NCI-H146 treated with DMSO at 0.1 percent for 48 hours (cell line): ENCODE measurements around the gene SLC5A10.
"Not testable (repeated sequence)": the region's sequence is repeated elsewhere in the genome, so short reads cannot be mapped to it uniquely, and the experiment has no call there.

Experiments
- DNase-seq: peaks from one replicate; lab custom pipeline; 2025; ENCODE audit not compliant: unreplicated experiment; lab: John Stamatoyannopoulos, UW

The SLC5A10 gene

DNA sequence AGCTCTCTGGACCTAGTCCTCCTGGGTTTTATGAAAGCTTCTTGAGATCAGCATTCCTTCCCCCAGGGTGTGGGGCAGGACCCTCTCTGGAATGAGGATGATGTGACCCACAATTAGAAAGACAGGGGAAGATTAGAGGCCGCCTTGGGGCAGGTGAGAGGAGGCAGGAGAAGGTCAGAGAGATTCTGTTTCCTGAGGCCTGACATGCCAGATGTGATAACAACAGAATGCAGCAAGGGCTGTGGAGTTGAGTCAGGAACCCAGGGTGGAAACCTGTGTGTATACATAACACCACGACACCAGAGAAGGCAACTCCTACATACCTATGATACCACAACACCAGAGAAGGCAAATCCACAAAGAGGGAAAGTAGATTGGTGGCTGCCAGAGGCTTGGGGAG, 5.4 kb upstream of the SLC5A10 start:
- DNase-seq: no peak

DNA sequence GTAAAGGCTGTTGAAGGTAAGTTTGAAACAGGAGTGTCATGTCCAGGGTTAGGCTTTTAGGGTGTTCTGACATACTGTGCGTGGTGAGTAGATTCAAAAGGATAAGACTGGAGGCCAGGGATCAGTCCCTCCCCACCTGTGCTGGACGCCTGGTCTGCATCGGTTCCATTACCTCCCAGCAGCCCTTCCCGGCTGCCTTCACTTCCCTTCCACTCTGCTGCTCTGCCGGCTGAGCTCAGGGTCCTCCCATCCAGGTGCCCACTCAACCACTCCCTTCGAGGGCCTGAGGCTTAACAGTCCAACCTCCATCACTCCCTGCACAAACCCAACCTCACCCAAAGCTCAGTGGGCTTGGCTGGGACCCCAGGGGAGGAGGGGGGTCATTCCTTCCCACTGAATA, 4.1 kb upstream of the SLC5A10 start:
- DNase-seq: no peak

DNA sequence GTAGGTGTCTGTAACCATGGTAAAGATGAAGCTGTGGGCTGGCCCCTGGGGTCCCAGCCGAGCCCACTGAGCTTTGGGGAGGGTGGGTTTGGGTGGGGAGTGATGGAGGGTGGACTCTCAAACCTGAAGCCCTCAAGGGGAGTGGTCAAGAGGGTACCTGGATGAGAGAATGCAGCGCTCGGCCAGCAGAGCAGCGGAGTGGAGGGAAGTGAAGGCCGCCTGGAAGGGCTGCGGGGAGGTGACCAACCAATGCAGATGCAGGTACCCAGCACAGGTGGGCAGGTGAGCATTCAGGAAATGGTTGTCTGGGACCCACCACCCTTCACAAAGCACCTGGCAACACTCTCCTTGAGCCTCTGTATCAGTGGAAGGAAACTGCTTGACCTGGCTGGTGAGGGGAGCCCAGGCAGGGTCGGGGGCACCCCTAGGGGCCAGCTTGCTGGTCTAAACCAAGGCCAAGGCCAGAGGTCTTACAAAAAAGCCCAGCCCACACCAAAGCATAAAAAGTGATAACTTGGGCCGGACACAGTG, 3.4 kb upstream of the SLC5A10 start:
- DNase-seq: no peak

DNA sequence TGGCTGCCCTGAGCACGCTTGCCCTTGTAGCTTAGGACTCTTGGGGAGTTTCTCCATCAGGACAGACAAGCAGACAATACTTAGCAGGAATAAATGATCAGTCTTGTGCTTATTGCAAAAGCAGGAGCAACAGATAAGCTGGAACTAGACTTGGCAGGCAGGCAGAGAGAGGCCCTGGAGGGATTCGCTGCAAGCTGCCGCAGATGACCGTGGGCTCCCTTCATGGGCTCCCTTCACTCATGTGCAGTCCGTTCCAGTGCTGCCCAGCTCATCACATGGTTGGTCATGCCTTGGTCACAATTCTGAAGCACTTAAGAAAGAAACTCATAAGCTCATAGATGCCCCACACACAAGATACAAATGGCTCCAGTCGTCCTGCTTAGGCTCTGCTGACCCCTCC, 2.4 kb upstream of the SLC5A10 start:
- DNase-seq: no peak

DNA sequence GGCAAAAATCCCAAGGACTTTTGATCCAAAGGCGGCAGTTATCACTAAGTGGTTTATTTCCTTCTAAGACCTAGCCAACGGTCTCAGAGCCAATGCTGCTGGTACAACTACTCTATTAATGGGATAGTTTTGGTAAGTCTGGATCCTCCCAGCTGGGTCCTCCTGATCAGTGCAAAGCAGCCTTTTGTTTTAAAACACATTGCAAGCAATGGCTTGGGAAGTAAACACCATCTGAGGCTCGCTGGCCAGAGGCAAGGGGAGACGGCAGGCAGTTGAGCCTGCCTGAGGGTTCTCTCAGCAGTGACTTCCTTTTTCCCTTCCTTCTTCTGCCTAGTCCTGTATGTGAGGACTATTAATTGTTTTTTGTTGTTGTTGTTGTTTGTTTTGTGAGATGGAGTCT, 1.6 kb upstream of the SLC5A10 start:
- DNase-seq: no peak

DNA sequence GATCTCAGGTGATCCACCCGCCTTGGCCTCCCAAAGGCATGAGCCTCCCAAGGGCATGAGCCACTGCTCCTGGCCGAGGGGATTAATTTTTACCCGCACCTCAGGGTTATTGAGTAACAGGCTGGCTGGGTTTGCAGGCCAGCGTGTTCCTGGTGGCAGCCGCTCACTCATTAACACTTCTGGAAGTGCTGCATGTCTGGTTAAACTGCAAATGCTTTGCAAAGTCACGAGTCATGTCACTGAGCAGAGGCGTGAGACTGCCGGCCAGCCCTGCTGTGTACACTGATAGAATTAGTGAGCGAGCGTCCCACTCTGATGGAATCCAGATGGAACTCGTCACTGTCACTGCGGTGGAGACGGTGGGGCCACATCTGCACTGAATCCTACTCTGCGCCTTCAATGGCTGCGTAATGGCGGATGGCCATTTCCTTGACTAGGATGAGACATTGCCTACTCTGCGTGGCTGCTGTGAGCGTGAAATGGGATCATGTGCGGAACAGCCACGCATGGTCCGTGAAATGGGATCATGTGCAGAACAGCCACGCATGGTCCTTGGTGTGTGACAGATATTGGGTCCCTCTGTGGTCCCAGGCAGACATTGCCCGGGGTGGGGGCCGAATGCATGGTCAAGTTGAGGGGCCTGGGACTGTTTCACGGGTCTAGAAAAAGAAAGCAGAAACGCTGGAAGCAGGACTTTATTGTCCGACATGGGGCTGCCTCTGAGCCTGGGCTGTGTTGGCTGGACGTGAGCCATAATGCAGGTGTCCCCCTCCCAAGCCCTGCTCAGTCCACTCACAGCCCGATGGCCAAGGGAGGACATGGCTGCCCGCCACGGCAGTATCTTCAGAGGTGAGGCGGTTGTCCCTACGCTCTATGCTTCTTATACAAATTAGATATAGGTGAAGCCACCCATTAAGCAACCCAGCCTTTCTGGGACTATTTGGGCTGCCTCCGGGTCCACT, 740 bp upstream of the SLC5A10 start:
- DNase-seq: no peak

DNA sequence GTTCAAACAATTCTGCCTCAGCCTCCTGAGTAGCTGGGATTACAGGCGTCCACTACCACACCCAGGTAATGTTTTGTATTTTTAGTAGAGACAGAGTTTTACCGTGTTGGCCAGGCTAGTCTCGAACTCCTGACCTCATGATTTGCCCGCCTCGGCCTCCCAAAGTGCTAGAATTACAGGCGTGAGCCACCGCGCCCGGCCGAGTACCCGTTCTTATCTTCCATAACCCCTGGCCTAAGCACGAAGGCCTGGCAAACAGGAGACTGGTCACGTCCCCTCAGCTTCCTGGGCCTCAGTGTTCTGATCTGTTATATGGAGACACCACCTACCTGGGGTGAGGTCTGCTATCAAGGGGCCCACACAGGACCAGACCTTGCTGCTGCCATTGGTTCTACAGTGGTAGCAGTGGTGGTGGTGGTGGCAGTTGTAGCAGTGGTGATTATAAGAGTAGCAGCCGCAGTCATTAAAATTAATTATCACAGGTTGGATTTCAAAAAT, 1.3 kb downstream of the SLC5A10 start:
- DNase-seq: no peak

DNA sequence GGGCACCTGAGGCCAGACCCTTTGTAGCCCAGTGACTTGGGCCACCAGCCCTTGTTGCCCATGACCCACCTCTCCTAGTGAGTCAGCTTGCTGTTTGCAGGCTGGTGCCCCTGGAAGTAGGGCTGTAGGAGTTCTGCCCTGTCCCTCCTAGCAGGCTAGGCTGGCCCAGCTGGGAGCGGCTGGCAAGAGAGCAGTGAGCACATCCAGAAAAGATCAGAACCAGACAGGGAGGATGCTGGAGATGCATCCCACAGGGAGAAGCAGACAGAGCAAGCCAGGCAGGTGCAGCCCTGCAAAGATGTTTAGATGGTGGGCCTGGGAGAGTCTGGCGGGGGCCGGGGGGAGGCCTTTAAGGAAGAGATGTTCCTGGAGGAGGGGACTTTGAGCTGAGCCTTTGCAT, 2.4 kb downstream of the SLC5A10 start:
- DNase-seq: no peak

DNA sequence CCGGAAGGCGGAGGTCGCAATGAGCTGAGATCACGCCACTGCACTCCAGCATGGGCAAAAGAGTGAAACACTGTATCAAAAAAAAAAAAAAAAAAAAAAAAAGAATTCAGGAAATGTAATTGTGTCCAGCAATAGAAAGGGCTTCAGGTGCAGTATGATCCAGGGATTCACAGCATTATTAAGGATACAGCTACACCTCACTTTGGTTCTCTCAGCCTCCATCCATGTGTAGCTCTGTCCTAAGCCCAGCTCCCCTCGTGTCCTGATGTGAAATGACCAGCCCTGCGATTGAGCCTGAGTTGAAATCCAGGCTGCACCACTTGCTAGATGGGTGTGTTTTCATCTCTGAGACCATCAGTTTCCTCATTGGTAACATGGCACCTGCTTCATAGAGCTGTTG, 3.0 kb downstream of the SLC5A10 start:
- no peak for DNase-seq

DNA sequence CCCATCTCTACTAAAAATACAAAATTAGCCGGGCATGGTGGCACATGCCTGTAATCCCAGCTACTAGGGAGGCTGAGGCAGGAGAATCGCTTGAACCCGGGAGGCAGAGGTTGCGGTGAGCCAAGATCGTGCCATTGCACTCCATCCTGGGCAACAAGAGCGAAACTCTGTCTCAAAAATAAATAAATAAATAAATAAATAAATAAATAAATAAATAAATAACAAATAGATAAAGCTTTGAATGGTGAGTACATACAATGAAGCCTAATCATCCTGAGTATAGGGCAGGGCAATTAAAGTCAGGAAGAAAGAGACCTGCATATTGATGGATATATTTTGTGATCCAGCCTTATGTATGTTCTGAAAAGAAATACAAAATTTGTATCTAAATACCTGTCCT, 4.1 kb downstream of the SLC5A10 start:
- DNase-seq: not testable (repeated sequence)

DNA sequence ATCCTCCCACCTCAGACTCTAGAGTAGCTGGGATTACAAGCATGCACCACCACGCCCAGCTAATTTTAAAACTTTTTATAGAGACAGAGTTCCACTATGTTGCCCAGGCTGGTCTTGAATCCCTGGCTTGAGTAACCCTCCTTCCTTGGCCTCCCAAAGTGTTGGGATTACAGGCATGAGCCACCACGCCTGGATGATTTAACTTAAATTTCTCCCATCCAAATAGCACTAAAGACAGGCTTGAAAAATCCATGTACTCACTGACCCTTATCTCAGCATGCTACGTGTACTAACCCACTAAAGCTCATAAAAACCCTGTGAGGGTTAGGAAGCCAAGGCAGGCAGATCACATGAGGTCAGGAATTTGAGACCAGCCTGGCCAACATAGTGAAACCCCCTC, 4.6 kb downstream of the SLC5A10 start:
- no peak for DNase-seq

DNA sequence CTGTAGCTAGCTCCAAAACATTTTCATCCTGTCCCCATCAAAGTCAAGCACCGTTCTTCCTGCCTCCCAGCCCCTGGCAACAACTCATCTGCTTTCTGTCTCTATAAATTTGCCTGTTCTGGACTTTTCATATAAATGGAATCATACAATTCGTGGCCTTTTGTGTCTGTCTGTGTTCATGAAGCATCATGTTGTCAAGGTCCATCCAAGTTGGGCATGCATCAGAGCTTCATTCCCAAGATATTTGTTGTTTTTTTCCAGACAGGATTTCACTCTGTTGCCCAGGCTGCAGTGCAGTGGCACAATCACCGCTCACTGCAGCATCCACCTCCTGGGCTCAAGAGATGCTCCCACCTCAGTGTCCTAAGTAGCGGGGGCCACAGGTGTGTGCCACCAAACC, 5.9 kb downstream of the SLC5A10 start:
- DNase-seq: no peak

DNA sequence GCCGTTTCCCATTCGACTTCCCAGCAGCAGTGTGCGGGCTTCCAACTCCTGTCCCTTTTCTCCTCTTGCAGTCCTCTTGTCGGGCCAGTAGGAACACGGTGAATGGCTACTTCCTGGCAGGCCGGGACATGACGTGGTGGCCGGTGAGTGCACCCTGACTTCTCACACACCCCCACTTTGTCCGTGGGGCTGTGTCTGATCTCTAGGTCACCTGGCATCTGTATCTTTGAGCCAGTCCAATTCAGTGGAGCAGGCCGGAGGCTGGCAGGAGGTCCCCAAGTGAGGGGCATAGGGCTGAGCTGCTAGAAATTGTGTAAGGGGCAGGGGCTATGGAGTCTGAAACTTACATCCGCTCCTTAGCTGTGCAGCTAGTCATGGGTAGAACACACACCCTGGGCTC, 6.6 kb downstream of the SLC5A10 start:
- no peak for DNase-seq

DNA sequence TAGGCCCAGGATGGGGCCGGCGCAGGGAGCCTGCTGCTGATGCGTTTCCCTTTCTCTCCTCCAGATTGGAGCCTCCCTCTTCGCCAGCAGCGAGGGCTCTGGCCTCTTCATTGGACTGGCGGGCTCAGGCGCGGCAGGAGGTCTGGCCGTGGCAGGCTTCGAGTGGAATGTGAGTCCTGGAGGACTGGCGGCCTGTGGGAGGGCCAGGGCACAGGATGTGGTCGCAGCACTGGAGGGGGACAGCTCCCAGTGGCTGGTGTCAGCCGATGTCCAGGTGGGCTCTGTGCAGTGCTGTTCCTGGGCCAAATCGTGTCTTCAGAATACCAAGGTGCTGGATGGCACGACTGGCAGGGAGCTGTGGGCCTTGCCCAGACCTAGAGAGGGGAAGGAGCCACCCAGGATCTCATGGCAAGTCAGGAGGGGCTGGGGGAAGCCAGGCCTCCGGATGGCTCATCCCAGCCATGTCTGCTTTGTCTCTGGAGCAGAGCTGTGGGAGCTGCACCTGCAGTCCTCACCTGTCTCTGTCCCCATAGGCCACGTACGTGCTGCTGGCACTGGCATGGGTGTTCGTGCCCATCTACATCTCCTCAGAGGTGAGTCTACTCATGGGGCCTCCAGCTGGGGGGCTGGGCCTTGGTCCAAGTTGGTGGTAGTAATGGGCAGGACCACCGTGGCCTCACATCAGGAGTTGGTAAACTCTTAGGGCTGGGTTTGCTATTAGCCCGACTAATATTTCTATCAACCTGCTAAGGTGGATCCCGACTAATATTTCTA, 7.3 kb downstream of the SLC5A10 start:
- no peak for DNase-seq

DNA sequence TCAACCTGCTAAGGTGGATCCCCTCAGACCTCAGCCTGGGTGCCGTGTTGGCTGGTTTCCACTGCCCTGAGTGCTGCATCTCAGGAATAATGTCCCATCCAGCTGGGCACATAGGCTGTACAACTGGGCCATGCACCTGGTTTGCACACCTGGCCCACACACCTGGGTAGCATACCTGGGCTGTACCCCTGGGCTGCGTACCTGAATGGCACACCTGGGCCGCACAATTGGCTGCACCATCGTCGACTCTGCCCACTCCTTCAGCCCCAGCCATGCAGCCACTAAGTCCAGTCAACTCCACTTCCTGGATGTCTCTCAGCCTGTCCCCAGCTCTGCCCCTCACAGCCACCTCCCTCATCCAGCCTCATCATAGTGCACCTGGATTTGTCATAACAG, 7.9 kb downstream of the SLC5A10 start:
- no peak for DNase-seq

DNA sequence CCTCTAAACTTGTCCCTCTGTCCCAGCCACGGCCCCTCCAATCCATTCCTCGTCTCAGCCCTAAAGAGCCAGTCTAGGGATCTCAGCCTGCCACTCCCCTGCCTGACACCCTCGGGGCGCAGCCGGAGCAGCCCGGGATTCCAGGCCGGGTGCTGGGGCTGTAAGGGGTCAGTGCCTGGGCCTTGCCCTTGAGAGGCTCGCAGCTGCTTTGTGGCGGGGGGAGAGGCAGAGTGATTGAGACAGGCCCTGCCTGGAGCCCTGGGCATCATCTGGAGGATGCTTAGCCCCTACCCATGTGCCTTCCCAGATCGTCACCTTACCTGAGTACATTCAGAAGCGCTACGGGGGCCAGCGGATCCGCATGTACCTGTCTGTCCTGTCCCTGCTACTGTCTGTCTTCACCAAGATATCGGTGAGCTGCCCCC, 8.3 kb downstream of the SLC5A10 start:
- no peak for DNase-seq

DNA sequence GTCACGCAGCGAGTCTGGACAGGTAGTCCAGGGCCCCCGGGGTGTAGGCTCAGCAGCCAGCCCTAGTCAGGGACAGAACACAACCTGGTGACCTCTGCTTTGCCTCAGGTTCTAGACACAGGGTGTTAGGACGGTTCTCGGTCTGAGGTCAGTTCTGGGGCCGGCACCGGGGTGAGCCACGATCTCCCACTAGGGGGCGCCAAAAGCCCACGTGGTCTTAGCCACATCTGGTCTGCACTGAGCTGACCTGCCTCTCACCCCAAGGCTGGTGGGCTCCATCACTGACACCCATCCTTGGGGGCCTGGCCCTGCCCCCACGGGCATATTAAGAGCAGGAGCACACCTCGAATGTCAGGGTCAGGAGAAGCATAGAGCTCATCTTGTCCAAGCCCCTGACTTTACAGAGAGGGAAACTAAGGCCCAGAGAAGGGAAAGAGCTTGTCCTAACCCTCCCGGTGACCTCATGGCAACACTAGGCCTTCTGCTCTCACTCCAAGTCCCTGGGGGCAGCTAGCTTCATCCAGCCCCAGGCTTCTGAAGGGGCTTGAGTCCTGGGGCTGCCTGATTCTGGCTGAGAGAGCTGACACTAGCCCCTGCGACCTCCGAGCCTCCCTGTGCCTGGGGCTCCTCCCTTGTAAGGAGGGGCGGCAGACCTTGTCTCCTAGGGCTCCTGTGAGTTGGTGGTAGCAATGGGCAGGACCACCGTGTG, 9.0 kb downstream of the SLC5A10 start:
- peak; percentile 44 for DNase-seq

DNA sequence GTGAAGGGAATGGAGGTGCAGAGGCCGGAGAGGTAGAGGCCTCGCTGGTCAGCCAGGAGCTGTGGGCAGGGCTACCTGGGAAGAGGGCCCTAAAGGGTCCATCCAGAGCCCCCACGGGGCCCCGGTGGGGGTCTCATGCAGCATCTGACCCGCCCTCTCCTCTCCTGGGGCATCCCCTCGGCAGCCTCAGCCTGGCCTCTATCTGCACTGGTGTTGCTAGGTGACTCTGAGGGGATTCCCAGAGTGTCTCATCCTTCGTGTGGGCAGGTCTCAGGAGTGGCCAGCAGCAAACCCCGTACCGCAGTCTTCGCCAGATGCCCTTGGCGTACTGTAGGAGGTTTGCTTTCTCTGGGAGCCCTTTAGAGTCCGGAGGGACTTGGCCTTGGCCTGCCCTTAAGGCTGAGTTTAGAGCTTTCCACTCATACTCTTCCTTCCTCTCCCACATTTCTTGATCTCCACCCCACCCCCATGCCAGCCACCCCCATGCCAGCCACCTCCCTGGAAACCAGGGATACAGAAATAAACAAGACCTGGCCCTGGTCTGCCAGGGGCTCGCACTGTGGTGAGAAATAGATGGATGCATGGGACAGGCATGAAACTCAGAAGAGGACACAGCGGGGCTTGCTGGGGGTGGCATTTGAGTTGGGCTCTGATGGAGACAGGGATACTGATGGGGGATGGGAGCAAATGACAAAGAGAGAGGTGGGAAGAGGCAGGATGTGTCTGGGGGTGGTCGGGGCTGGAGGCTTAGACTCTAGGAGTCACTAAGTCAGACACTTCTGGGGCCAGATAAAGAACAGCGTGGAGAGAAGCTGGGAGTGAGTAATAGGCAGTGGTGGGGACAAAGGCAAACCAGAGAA, 9.9 kb downstream of the SLC5A10 start:
- no peak for DNase-seq

DNA sequence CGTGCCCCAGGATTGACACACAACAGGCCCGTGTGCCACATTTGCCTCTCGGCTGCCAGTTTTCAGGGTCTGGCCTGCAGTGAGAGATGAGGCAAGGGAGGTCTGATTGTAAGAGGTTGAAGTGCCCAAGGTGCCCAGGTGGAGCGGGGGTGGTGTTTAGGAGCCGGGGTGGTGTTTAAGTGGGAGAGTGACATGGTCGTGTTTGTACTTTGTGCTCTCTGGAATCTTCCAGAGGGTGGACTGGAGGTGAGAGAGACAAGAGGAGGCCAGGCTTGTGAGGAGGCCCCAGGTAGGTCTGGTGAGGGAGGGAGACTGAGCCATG, 10.5 kb downstream of the SLC5A10 start:
- no peak for DNase-seq
